ENCODE results near the gene SEMA3B. TPM values are rescaled to one million over a fixed set of nuclear protein-coding genes. Genes with fewer than 3 reads are reported as not detected.

The SEMA3B gene
- 1 to 10 TPM; 2.9 to 5.2 (median 4.1) TPM for total RNA-seq

DNA sequence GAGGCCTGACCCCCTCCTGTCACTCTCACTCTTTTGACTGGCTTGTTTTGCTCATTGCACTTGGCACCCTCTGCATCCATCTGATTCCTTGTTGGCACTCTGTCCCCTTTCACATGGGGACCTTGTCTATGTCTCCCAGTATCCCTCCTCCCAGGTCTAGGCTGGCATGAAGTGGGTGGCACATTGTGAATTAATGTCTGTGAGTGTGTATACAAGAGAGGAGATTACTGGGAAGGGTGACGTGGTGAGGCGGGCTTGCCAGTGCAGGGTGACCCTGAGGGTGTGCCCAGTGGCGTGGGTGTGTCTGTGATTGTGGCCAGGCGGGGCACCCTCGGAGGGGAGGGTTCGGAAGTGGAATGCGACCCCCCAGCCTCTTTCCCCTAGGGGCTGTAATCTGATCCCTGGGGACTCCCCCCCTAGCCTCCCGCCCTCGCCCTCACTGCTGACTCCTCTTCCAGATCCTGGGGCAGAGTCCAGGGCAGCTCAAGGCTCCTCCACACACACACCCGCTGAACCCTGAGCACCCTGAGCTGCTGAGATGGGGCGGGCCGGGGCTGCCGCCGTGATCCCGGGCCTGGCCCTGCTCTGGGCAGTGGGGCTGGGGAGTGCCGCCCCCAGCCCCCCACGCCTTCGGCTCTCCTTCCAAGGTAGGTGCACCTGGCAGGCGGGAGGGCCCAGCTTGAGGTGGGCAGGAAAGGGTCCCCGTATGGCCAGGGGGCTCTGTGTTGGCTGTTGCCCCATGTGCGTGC is at the start of gene SEMA3B:
Gene SEMA3B (plus strand): TSS at position 445 of the 749 bp plus-strand sequence. CDS start 94 bp downstream, at position 539.
- Histone ChIP-seq H3K9me3 (no peaks in the 10 kb centered on the region), H3K27me3 (peaks cover 5% of the 10 kb centered on the region), H3K4me3 (peak within 1 kb of the TSS; percentile 44), H3K4me1 (peaks cover 83% of the 10 kb centered on the region), H3K27ac (peak within 1 kb of the TSS; percentile 79), H3K36me3 (no peaks in the 10 kb centered on the region)
- peak in 1 of 2 donors; percentile 78 for DNase-seq (ENCODE audit: low spot score in 2 of 2)
- WGBS, result 27% methylated on average over 13 of the region's 21 CpGs
- TF ChIP-seq, protein P1, sequence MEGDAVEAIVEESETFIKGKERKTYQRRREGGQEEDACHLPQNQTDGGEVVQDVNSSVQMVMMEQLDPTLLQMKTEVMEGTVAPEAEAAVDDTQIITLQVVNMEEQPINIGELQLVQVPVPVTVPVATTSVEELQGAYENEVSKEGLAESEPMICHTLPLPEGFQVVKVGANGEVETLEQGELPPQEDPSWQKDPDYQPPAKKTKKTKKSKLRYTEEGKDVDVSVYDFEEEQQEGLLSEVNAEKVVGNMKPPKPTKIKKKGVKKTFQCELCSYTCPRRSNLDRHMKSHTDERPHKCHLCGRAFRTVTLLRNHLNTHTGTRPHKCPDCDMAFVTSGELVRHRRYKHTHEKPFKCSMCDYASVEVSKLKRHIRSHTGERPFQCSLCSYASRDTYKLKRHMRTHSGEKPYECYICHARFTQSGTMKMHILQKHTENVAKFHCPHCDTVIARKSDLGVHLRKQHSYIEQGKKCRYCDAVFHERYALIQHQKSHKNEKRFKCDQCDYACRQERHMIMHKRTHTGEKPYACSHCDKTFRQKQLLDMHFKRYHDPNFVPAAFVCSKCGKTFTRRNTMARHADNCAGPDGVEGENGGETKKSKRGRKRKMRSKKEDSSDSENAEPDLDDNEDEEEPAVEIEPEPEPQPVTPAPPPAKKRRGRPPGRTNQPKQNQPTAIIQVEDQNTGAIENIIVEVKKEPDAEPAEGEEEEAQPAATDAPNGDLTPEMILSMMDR (IDR thresholded peaks at IDR 0.05), result no peak
- TF ChIP-seq POLR2A (IDR thresholded peaks at IDR 0.05) (no peak), POLR2AphosphoS5 (IDR thresholded peaks at IDR 0.05) (no peak), EP300 (IDR thresholded peaks at IDR 0.05) (no peak)

DNA sequence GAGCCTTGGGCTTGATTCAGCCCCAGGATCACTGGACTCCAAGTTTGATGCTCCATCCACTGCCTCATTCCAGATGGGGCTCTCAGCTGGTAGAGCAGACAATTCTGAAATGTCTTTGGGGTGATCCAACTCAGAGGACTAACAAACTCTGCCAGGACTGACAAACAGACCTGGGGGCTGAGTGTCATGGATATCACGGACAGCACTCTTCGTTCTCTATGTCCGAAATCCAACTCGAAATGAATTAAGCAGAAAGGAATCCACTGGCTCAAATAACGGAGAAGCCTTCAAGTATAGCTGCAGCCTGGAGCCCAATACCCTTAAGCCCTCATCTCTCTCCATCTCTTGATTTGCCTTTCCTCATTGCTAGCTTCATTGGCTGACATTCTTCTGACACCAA is 49.7 kb upstream of the SEMA3B start:
- WGBS, result 92% methylated on average over 5 of the region's 5 CpGs
- H3K9me3 ChIP-seq, result no peaks in the 10 kb centered on the region
- H3K27me3 ChIP-seq, result no peaks in the 10 kb centered on the region
- H3K4me1 ChIP-seq, result peaks cover 4% of the 10 kb centered on the region
- H3K36me3 ChIP-seq, result no peaks in the 10 kb centered on the region
- H3K27ac ChIP-seq, result no peak overlapping the region
- TF ChIP-seq EP300 (IDR thresholded peaks at IDR 0.05) (no peak), POLR2A (IDR thresholded peaks at IDR 0.05) (no peak), POLR2AphosphoS5 (IDR thresholded peaks at IDR 0.05) (no peak)
- TF ChIP-seq, protein P1 (IDR thresholded peaks at IDR 0.05), result no peak
- no peak overlapping the region for H3K4me3 ChIP-seq
- no peak for DNase-seq (ENCODE audit: low spot score in 2 of 2)

DNA sequence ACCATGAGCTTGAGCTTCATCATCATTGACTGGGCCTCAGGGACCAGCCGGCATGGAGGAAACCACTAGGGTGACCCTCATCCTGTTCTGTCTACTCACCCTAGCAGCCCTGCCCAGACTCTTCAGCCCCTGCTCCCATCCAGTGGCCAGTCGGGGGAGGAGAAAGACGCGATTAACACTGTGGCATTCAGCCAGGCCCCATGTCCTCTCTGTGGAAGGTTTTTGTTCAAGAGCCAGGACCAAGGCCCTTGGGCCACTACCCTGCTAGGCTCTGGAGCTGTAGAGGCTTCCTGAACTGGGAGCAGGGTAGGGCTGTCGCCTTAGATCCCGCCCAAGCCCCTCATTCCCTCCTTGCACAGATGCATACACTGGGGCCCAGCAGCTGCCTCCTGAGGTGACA is 48.8 kb upstream of the SEMA3B start:
- 86% methylated on average over 6 of the region's 6 CpGs for WGBS
- Histone ChIP-seq H3K27ac (no peak overlapping the region), H3K9me3 (no peaks in the 10 kb centered on the region), H3K4me3 (no peak overlapping the region), H3K36me3 (no peaks in the 10 kb centered on the region), H3K27me3 (no peaks in the 10 kb centered on the region), H3K4me1 (peaks cover 4% of the 10 kb centered on the region)
- DNase-seq (ENCODE audit: low spot score in 2 of 2), result no peak
- TF ChIP-seq, protein P1 (IDR thresholded peaks at IDR 0.05), result no peak
- TF ChIP-seq EP300 (IDR thresholded peaks at IDR 0.05) (no peak), POLR2A (IDR thresholded peaks at IDR 0.05) (no peak), POLR2AphosphoS5 (IDR thresholded peaks at IDR 0.05) (no peak)

DNA sequence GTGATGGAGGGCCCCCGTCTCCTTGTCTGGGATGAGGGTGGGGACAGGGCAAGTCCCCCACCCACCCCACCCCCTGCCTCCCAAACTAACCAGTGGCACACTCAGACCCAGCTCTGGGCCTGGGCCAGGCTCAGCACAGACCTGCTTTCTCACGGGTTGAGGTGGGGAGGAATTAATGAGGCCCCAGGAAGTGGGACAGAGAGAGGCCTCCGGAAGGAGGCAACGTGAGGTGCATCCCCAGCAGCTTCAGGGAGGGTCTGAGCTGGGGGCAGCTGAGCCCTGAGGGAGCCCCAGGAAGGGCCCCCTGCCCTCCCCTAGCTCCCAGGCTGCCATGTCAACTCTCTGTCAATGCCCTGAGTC is 47.9 kb upstream of the SEMA3B start:
- no peak overlapping the region for H3K27ac ChIP-seq
- no peak for TF ChIP-seq POLR2AphosphoS5 (IDR thresholded peaks at IDR 0.05)
- no peak for TF ChIP-seq POLR2A (IDR thresholded peaks at IDR 0.05)
- TF ChIP-seq, protein P1 (IDR thresholded peaks at IDR 0.05), result no peak
- TF ChIP-seq EP300 (IDR thresholded peaks at IDR 0.05), result no peak
- no peak overlapping the region for H3K4me3 ChIP-seq
- no peaks in the 10 kb centered on the region for H3K9me3 ChIP-seq
- no peak for DNase-seq (ENCODE audit: low spot score in 2 of 2)
- no peaks in the 10 kb centered on the region for H3K36me3 ChIP-seq
- H3K27me3 ChIP-seq, result no peaks in the 10 kb centered on the region
- H3K4me1 ChIP-seq, result peaks cover 8% of the 10 kb centered on the region
- 100% methylated on average over 1 of the region's 4 CpGs for WGBS

DNA sequence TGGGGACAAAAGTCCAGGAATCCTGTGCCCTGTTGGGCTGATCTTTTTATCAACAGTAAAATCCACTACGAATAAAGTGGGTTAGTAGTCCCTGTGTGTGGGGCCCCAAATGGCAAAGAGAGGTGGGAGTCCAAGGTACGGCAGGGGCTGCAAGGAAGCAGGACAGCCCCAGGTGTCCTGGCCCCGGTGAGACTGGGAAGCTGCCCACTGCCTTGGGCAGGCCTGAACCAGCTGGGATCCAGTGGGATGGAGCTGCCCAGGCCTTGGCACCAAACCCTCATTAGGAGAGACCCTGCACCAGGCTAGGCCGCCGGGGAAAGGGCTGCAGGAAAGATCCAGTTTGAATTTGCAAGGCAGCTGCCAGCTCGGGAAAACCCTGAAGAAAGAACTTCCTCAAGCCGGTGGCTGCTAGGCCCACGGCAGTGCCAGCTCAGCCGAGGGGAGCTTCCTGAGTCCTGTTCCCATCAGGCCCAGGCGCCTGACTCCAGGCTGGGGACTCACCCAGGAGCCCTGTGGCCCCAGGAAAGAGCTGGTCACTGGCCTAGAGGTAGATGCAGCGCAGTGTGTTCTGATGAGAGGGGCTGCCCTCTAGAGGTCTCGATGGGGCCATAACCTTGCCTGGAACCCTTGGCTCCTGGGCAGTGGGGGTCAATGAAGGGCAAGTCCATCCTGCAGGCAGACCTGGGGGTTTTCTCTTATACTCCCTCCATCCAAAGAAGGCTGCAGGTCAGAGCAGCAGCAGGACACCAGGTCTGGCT is 47.4 kb upstream of the SEMA3B start:
- no peak overlapping the region for H3K27ac ChIP-seq
- peaks cover 13% of the 10 kb centered on the region for H3K4me1 ChIP-seq
- no peaks in the 10 kb centered on the region for H3K27me3 ChIP-seq
- no peak for DNase-seq (ENCODE audit: low spot score in 2 of 2)
- no peak overlapping the region for H3K4me3 ChIP-seq
- no peak for TF ChIP-seq POLR2A (IDR thresholded peaks at IDR 0.05)
- no peaks in the 10 kb centered on the region for H3K36me3 ChIP-seq
- WGBS, result 50% methylated on average over 10 of the region's 12 CpGs
- no peaks in the 10 kb centered on the region for H3K9me3 ChIP-seq
